ENCODE results near the gene SP1. TPM values are rescaled to one million over a fixed set of nuclear protein-coding genes. Genes with fewer than 3 reads are reported as not detected.
"Not testable (repeated sequence)": the region's sequence is repeated elsewhere in the genome, so short reads cannot be mapped to it uniquely, and the experiment has no call there.

The SP1 gene
- total RNA-seq, 6 experiments from 2014 or later, result 38.2 to 51.8 (median 43.5) TPM

- Mint-ChIP-seq H3K9me3 (peaks cover 4% of the 10 kb centered on the region; the same call in 1 of the 2 replicates), H3K4me3 (no peak overlapping the region), H3K27ac (peak overlapping the region; percentile 47), H3K27me3 (ENCODE audit: insufficient read depth) (peaks cover 2% of the 10 kb centered on the region; the same call in 1 of the 2 replicates), H3K36me3 (ENCODE audit: low read depth) (no peaks in the 10 kb centered on the region), H3K4me1 (ENCODE audit: low read depth) (peaks cover 16% of the 10 kb centered on the region)
- peak; percentile 17 for DNase-seq
- no peak for TF ChIP-seq CTCF (IDR thresholded peaks at IDR 0.05)
These were observed 14.6 kb upstream of the SP1 start for GRCh38 chr12:53365245-53365904.

GRCh38 chr12:53373554-53374133 is 6.3 kb upstream of the SP1 start:
- not testable (repeated sequence) for H3K9me3 Mint-ChIP-seq; H3K4me3 Mint-ChIP-seq; H3K36me3 Mint-ChIP-seq (ENCODE audit: low read depth); DNase-seq; H3K27me3 Mint-ChIP-seq (ENCODE audit: insufficient read depth)
- Mint-ChIP-seq H3K4me1 (ENCODE audit: low read depth) (peaks cover 32% of the 10 kb centered on the region), H3K27ac (peak overlapping the region; percentile 31; the same call in 1 of the 2 replicates)

GRCh38 chr12:53374277-53374676 is 5.7 kb upstream of the SP1 start:
- H3K27me3 Mint-ChIP-seq (ENCODE audit: insufficient read depth); H3K36me3 Mint-ChIP-seq (ENCODE audit: low read depth); H3K27ac Mint-ChIP-seq; H3K9me3 Mint-ChIP-seq; H3K4me3 Mint-ChIP-seq; DNase-seq: not testable (repeated sequence)
- H3K4me1 Mint-ChIP-seq (ENCODE audit: low read depth), result peaks cover 32% of the 10 kb centered on the region

DNA sequence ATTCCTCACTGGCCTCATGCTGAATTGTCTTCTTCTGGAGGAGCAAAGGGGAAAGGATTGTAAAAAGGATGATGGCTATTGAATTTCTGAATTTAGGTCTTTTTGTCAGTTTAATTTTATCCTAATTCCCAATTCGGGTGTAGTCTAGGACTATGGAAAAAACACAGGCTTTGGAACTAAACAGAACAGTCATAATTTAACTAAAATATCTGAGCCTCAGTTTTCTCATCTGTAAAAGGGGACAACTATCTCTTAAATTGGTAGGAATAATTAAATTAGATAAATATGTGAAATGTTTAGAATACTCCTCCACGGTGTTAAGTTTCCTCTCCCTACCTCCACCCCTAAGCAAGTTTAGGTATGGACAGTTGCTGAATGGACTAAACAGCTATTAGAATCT is 3.2 kb upstream of the SP1 start:
- TF ChIP-seq CTCF (IDR thresholded peaks at IDR 0.05), result no peak
- Mint-ChIP-seq H3K27ac (no peak overlapping the region), H3K36me3 (ENCODE audit: low read depth) (peaks cover 7% of the 10 kb centered on the region), H3K4me3 (no peak overlapping the region), H3K9me3 (no peaks in the 10 kb centered on the region), H3K27me3 (ENCODE audit: insufficient read depth) (peaks cover 1% of the 10 kb centered on the region; the same call in 1 of the 2 replicates), H3K4me1 (ENCODE audit: low read depth) (peaks cover 24% of the 10 kb centered on the region)
- DNase-seq, result no peak

DNA sequence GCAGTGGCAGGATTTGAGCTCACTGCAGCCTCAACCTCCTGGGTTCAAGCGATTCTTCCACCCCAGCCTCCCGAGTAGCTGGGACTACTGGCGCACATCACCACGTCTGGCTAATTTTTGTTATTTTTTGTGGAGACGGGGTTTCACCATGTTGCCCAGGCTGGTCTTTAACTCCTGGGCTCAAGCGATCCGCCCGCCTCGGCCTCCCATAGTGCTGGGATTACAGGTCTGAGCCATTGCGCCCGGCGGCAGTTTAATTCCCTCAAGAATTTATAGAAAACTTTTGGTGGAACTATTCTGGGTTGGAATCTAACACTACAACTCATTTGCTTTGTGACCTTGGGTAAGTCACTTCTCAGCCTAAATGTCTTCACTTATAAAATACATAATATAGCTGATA is 1.8 kb upstream of the SP1 start:
- Mint-ChIP-seq H3K4me3 (no peak overlapping the region), H3K27me3 (ENCODE audit: insufficient read depth) (peaks cover 1% of the 10 kb centered on the region), H3K27ac (no peak overlapping the region), H3K4me1 (ENCODE audit: low read depth) (peaks cover 28% of the 10 kb centered on the region), H3K9me3 (no peaks in the 10 kb centered on the region), H3K36me3 (ENCODE audit: low read depth) (peaks cover 20% of the 10 kb centered on the region)
- no peak for TF ChIP-seq CTCF (IDR thresholded peaks at IDR 0.05)
- no peak for DNase-seq

DNA sequence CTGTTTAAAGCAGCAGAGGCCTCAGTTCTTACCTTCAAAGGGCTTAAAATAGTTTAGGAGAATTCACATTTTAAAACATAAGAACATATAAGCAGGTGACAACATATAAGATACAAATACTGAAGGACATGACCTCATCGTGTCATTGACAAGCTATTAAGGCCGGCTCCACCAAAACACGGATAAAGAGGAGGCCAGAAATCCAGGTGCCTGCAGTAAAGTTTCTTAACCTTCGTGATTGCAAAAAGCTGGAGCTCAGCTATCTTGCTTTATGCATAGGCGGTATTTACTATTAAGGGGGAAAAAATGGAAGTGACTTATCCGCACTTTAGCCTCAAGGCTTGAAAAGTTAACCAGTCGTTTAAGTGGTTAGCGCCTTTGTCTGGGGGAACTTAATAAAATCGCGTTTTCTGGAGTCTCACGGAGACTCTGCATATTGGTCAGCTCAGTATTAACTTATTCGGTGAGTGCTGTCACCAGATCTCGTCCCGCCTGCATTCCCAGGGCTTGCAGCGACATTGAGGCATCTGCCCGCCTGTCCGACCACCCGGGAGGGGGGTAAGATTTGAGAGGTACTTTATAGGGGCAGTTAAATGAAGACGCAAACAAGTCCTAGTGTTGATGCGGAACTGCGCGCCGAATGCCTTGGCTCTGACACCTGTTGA is 1.1 kb upstream of the SP1 start:
- Mint-ChIP-seq H3K9me3 (no peaks in the 10 kb centered on the region), H3K4me1 (ENCODE audit: low read depth) (peaks cover 31% of the 10 kb centered on the region), H3K4me3 (no peak overlapping the region), H3K27me3 (ENCODE audit: insufficient read depth) (peaks cover 1% of the 10 kb centered on the region), H3K36me3 (ENCODE audit: low read depth) (peaks cover 26% of the 10 kb centered on the region), H3K27ac (no peak overlapping the region)
- TF ChIP-seq CTCF (IDR thresholded peaks at IDR 0.05), result no peak
- no peak for DNase-seq

All from HFFc6 (cell line).